Muscle layer of colon (tissue), 2 donors: Measurements from ENCODE around the gene PLD5.

Experiments used
- H3K27ac ChIP-seq: one replicate; pipeline ENCODE4 v1.7.0; 2013; ENCODE audit warnings: low read depth, mild to moderate bottlenecking, low read length, moderate library complexity
- H3K27me3 ChIP-seq, 2 donors: one replicate each; pipeline ENCODE4 v1.7.0; 2013; ENCODE audit warnings: low read length in 2 of 2, mild to moderate bottlenecking in 2 of 2; ENCODE audit not compliant: insufficient read depth in 2 of 2, control insufficient read depth in 1 of 2
- H3K36me3 ChIP-seq: one replicate; pipeline ENCODE4 v1.7.0; 2013; ENCODE audit warnings: mild to moderate bottlenecking, low read length; ENCODE audit not compliant: insufficient read depth
- H3K4me1 ChIP-seq: one replicate; pipeline ENCODE4 v1.7.0; 2013; ENCODE audit warnings: mild to moderate bottlenecking, low read length; ENCODE audit not compliant: insufficient read depth
- H3K4me3 ChIP-seq, 2 donors: one replicate each; pipeline ENCODE4 v1.7.0; 2013; ENCODE audit warnings: low read length in 2 of 2, low read depth in 1 of 2, mild to moderate bottlenecking in 1 of 2, moderate library complexity in 1 of 2
- H3K9ac ChIP-seq: one replicate; pipeline ENCODE4 v1.7.0; 2013; ENCODE audit warnings: low read length
- H3K9me3 ChIP-seq: one replicate; pipeline ENCODE4 v1.7.0; 2013; ENCODE audit warnings: mild to moderate bottlenecking, low read length
- donor health status: abdominal sarcoma.
- donor health status: Adenocarcinoma of cecum.

PLD5 gene

GRCh38 chr1:242208021-242208420, 316.5 kb downstream of the PLD5 start:
- no peaks in the 10 kb centered on the region for H3K9me3 ChIP-seq
- no peaks in the 10 kb centered on the region for H3K4me1 ChIP-seq
- H3K27ac ChIP-seq, result no peak overlapping the region
- H3K36me3 ChIP-seq, result no peaks in the 10 kb centered on the region
- H3K9ac ChIP-seq, result no peak overlapping the region
- H3K4me3 ChIP-seq, result no peak overlapping the region
- no peaks in the 10 kb centered on the region for H3K27me3 ChIP-seq

GRCh38 chr1:242206994-242207393, 317.5 kb downstream of the PLD5 start:
- Histone ChIP-seq H3K27ac (no peak overlapping the region), H3K4me1 (no peaks in the 10 kb centered on the region), H3K4me3 (no peak overlapping the region), H3K27me3 (no peaks in the 10 kb centered on the region), H3K9ac (no peak overlapping the region), H3K9me3 (no peaks in the 10 kb centered on the region), H3K36me3 (no peaks in the 10 kb centered on the region)

- no peak overlapping the region for H3K4me3 ChIP-seq
- H3K9ac ChIP-seq, result no peak overlapping the region
- no peaks in the 10 kb centered on the region for H3K9me3 ChIP-seq
- H3K4me1 ChIP-seq, result no peaks in the 10 kb centered on the region
- H3K27me3 ChIP-seq, result no peaks in the 10 kb centered on the region
- no peak overlapping the region for H3K27ac ChIP-seq
- no peaks in the 10 kb centered on the region for H3K36me3 ChIP-seq
These were observed 318.6 kb downstream of the PLD5 start for GRCh38 chr1:242205622-242206489.

GRCh38 chr1:242203262-242203661, 321.2 kb downstream of the PLD5 start:
- H3K27me3 ChIP-seq, result no peaks in the 10 kb centered on the region
- no peak overlapping the region for H3K27ac ChIP-seq
- no peaks in the 10 kb centered on the region for H3K4me1 ChIP-seq
- no peak overlapping the region for H3K4me3 ChIP-seq
- H3K36me3 ChIP-seq, result no peaks in the 10 kb centered on the region
- no peak overlapping the region for H3K9ac ChIP-seq
- H3K9me3 ChIP-seq, result no peaks in the 10 kb centered on the region

- no peaks in the 10 kb centered on the region for H3K9me3 ChIP-seq
- no peak overlapping the region for H3K4me3 ChIP-seq
- H3K9ac ChIP-seq, result no peak overlapping the region
- H3K27ac ChIP-seq, result no peak overlapping the region
- H3K36me3 ChIP-seq, result no peaks in the 10 kb centered on the region
- no peaks in the 10 kb centered on the region for H3K4me1 ChIP-seq
- H3K27me3 ChIP-seq, result no peaks in the 10 kb centered on the region
These were observed 323.4 kb downstream of the PLD5 start for GRCh38 chr1:242201090-242201489.

- no peaks in the 10 kb centered on the region for H3K9me3 ChIP-seq
- H3K4me3 ChIP-seq, result no peak overlapping the region
- no peaks in the 10 kb centered on the region for H3K4me1 ChIP-seq
- no peak overlapping the region for H3K9ac ChIP-seq
- no peaks in the 10 kb centered on the region for H3K27me3 ChIP-seq
- H3K27ac ChIP-seq, result no peak overlapping the region
- H3K36me3 ChIP-seq, result no peaks in the 10 kb centered on the region
These were observed 324.6 kb downstream of the PLD5 start for GRCh38 chr1:242199776-242200458.

- H3K9me3 ChIP-seq, result no peaks in the 10 kb centered on the region
- H3K27ac ChIP-seq, result no peak overlapping the region
- no peak overlapping the region for H3K4me3 ChIP-seq
These were observed 326.3 kb downstream of the PLD5 start for GRCh38 chr1:242197907-242198820.

GRCh38 chr1:242196914-242197313, 327.6 kb downstream of the PLD5 start:
- Histone ChIP-seq H3K36me3 (no peaks in the 10 kb centered on the region), H3K27me3 (no peaks in the 10 kb centered on the region), H3K4me3 (no peak overlapping the region), H3K9me3 (no peaks in the 10 kb centered on the region), H3K27ac (no peak overlapping the region), H3K4me1 (no peaks in the 10 kb centered on the region), H3K9ac (no peak overlapping the region)

More at GRCh38 chr1:242197907-242198820, 326.3 kb downstream of the PLD5 start:
- H3K27me3 ChIP-seq, result no peaks in the 10 kb centered on the region
- no peaks in the 10 kb centered on the region for H3K36me3 ChIP-seq
- no peaks in the 10 kb centered on the region for H3K4me1 ChIP-seq
- no peak overlapping the region for H3K9ac ChIP-seq

GRCh38 chr1:242196101-242196500, 328.4 kb downstream of the PLD5 start:
- Histone ChIP-seq H3K9me3 (no peaks in the 10 kb centered on the region), H3K4me3 (no peak overlapping the region), H3K27ac (no peak overlapping the region), H3K9ac (no peak overlapping the region), H3K4me1 (no peaks in the 10 kb centered on the region), H3K27me3 (no peaks in the 10 kb centered on the region), H3K36me3 (no peaks in the 10 kb centered on the region)

- H3K4me1 ChIP-seq, result no peaks in the 10 kb centered on the region
These were observed 334.9 kb downstream of the PLD5 start for GRCh38 chr1:242189591-242189990.

GRCh38 chr1:242187816-242188215, 336.7 kb downstream of the PLD5 start:
- Histone ChIP-seq H3K9ac (no peak overlapping the region), H3K27me3 (no peaks in the 10 kb centered on the region), H3K4me3 (no peak overlapping the region), H3K36me3 (no peaks in the 10 kb centered on the region), H3K4me1 (no peaks in the 10 kb centered on the region), H3K27ac (no peak overlapping the region), H3K9me3 (no peaks in the 10 kb centered on the region)

More at GRCh38 chr1:242189591-242189990, 334.9 kb downstream of the PLD5 start:
- no peak overlapping the region for H3K27ac ChIP-seq
- H3K27me3 ChIP-seq, result no peaks in the 10 kb centered on the region
- no peaks in the 10 kb centered on the region for H3K9me3 ChIP-seq
- no peaks in the 10 kb centered on the region for H3K36me3 ChIP-seq
- H3K4me3 ChIP-seq, result no peak overlapping the region
- H3K9ac ChIP-seq, result no peak overlapping the region
